ENCODE results near the gene KCNQ1OT1.

KCNQ1OT1 gene

DNA sequence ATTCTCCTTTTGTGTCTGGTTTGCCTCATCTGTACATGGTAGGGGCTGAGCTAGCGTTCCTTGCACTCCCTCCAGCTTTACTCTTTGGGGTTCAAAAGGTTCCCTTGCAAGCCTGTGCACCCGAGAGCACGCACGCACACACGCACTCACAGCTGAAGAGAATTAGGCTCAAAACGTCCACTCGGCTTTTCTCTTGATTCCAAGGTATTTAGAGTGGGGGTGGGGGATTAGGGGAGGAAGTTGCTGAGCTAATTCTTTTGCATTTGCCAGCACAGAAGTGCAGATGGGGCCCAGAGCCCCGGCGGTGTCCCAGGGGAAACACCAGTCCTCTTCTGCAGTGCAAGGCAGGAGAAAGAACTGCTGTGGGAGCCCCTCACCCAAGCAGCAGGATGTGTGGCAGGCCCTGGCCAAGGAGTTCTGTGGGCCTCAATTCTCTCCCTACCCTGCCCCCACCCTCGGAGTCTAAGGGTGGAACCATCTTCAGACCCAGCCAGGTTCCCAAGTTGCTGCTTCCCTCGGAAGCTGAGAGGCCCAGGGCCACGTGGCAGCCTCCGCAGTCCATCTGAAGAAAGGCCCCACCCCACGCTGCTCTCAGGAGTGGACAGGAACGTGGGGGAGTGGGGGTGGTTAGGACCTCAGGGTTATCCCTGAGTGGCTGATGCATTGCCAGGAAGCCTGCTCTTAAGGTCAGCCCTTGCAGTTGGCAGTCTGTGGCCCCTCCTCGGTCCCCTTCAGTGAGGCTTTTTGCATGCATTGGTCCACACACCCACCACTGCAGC, 3.8 kb upstream of the KCNQ1OT1 start:
- DNase-seq (ENCODE audit: low read depth in 3 of 3, low spot score in 1 of 3) = no peak

DNA sequence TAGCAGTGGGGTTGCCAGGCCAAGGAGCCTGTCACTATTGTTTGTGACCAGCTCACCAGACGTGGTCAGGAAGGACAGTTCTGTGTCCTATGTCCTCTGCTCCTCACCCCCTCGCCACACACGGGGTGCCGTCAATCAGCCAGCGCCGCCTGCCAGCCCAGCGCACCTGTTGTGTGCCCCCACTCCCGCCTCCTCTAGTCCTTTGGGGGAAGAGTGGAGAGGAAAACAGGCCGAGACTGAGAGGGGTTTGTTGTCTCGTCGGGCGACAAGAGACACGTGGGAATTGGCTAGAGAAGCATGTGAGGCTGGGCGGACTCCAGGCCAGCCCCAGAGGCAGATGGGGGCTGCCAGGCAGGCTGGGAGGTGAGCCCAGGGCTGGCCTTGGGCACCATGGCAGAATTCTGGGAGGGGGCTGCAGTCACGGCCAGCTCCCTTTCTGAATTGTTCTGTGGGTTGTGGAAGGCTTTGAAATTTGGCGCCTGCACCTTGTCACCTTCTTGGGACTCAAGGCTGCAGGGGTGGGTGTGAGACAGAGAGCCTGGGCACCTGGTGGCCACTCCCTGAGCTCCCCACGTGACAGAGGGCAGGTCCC, 3.1 kb upstream of the KCNQ1OT1 start:
- DNase-seq (ENCODE audit: low read depth in 3 of 3, low spot score in 1 of 3) = no peak

DNA sequence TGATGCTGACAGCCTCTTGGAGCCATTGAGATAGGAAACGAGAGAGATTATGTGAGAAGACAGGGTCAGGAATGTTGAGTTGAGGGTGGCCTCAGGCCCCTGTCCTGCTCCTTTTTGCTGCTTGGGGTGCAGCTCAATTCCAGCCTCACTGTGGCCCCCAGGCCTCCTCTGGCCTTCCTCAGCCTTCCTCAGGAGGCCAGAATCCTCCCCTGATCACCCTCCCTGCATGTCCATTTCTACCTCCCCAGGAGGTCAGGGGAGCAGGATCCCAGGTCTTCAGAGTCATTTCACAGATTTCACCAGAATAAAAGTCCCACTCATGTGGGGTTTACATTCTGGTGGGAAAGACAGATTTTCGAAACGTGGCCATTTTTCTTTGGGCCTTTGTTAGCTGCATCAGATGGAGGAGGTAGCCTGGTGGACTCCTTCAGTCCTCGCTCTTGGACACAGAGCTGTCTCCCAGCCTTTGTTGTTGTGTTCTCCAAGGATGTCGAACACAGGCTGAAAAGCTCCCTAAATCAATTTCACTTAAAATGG, 2.2 kb upstream of the KCNQ1OT1 start:
- no peak for DNase-seq (ENCODE audit: low read depth in 3 of 3, low spot score in 1 of 3)

GRCh38 chr11:2701230-2701629, 1.4 kb upstream of the KCNQ1OT1 start:
- no peak for DNase-seq (ENCODE audit: low read depth in 3 of 3, low spot score in 1 of 3)

- no peak for DNase-seq (ENCODE audit: low read depth in 3 of 3, low spot score in 1 of 3)
Observed at GRCh38 chr11:2700415-2701211, 819 bp upstream of the KCNQ1OT1 start.

- DNase-seq (ENCODE audit: low read depth in 3 of 3, low spot score in 1 of 3) = no peak
Observed at GRCh38 chr11:2699185-2699530, 636 bp downstream of the KCNQ1OT1 start.

- DNase-seq (ENCODE audit: low read depth in 3 of 3, low spot score in 1 of 3) = no peak
Observed at GRCh38 chr11:2698386-2699184, 1.2 kb downstream of the KCNQ1OT1 start.

DNA sequence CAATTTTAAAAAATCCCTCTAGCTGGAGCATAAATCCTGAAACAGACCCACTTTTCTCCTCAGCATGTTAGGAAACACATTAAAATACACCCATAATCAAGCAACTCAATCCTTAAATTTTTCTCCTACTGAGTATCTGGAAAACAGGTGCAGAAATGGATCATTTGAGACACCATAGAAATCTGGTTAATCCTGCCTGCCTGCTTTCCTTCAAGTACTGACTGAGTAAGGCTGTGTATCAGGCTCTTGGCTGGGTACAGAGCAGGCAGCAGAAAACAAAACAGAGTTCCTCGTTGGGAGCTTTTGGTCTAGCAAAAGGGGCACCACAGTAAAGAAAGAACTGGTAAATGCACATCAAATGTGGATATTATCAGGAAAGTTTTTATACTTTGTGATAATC, 1.9 kb downstream of the KCNQ1OT1 start:
- DNase-seq (ENCODE audit: low read depth in 3 of 3, low spot score in 1 of 3) = no peak

DNA sequence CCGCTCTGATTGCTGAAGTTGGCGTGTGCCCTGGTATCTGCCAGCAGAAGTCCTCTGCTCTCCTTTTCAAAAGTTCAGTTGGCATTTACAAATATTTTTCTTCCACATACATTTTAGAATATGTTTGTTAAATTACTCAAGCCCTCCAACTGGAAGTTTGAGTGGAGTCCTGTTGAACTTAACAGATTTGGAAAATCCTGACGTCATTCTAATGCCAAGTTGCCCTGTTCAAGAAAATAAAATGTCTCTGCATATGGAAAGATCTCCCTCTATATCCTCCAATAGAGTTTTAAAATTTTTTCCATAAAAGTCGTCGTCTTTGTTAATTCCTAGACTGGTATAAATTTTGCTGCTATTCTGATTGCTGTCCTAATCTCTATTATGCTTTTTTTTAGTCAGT, 3.3 kb downstream of the KCNQ1OT1 start:
- DNase-seq (ENCODE audit: low read depth in 3 of 3, low spot score in 1 of 3) = no peak

DNA sequence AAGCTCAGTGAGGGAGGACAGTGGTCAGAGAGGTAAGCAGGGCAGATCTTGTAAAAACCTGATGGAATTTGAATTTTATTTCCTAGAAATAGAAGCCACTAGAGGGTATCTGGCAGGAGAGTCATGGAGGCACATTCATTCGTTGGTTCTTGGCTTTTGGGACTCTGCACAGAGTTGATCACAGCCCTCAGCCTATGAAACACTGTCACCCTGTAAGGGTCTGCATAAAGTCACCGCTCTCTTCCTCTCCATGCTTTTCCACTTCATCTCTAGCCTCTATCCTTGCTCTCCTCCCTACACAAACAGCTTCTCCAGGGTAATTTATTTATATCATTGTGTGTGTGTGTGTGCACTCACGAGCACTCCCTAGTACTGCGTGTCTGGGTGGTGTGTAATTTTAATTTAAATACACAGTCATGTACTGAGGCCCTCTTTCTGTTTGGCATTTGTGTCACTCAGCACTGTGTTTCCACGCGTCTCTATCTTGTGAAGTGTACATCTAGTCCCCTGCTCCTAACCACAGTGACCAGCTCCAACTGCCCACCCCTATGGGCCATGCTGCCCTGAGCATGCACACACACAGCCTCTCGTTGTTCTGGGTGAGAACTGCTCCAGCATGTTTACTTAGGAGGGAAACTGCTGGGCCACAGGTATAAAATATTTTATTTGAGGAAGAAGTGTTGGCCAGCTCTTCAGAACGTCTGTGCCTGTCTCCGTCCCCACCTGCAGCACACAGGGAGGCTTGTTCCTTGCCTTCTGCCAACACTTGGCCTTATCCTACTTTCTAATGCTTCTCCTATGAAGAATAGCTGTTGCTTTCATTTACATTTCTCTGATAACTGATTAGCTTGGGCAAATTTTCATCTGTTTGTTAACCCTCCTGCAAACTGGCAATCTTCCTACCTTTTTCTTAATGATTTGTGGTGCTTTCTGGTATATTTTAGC, 4.5 kb downstream of the KCNQ1OT1 start:
- DNase-seq (ENCODE audit: low read depth in 3 of 3, low spot score in 1 of 3) = no peak

DNA sequence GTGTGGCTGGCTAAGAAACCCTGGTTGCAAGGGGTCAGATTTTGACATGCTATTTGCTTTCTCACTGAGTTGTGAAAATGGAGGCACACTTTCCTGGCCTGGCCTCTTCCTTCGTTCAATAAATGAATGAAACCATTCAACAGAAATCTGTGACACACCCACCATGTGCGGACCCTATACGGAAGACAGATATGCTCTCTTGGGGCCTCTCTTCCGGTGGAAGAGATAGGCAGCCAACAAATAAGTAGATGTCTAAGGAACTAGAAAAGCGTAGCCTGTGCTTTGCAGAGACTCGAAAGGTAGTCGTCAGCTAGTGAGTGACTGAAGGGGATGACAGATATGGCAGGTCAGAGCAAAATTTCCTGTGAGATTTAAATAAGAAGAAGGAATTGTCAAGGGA, 5.3 kb downstream of the KCNQ1OT1 start:
- DNase-seq (ENCODE audit: low read depth in 3 of 3, low spot score in 1 of 3) = no peak

GRCh38 chr11:2693271-2694261, 6.2 kb downstream of the KCNQ1OT1 start:
- no peak for DNase-seq (ENCODE audit: low read depth in 3 of 3, low spot score in 1 of 3)

DNA sequence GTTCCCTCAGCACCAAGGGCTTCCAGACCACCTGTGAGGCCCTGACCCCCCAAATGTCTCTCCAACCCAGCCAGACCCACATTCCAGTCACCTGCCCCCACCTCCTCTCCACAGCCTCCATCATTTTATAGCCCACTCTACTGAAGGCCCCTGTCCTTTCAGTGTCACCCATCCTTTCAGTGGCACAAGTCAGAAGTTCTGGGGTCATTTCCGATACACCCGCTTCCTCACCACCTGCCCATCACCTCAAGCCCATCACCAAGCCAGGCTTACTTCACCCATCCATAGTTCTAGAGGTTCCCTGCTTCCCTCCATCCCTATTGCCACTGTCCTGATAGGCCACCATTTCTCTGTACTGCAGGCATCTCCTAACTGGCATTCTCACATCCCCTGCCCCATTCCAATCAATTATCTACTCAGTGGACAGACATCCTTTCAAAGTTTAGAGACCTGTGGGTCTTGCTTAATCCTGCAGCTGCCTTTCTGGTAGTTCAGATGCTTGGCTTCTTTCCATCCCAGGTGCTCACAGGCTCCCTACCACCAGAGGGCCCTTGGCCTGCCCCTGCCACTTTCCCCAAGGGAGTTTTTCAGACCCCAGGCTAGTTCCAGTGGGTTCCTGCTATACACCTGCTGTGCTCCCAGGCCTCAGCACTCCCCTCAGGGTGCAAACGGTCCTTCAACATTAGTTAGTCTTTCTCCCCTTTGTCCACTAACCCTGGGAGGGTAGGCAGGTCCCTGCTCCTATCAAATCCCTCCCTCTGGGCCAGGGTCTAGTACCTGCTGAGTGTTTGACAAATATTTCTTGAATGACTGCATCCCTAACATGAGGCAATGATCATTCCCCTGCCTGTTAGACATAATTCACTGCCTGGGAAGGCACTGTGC, 7.6 kb downstream of the KCNQ1OT1 start:
- no peak for DNase-seq (ENCODE audit: low read depth in 3 of 3, low spot score in 1 of 3)

DNA sequence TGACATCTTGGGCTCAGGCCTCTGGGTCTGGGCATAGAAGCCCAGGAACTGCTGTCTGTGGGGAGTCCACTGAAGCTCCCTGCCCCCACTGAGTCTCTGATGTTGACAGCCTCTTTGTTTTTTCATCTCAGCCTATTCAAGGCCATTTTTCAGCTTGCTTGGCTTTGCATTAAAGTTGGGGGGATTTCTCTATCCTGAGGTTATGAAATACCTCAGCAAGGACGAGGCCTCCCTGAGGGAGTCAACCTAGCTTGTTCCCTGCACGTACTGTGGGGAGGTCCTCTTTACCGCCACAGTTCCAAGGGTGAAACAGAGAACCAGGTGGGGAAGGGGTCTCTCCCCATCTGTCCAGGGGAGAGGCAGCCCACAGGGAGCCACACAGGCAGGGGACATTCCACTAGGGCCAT, 8.4 kb downstream of the KCNQ1OT1 start:
- no peak for DNase-seq (ENCODE audit: low read depth in 3 of 3, low spot score in 1 of 3)

- no peak for DNase-seq (ENCODE audit: low read depth in 3 of 3, low spot score in 1 of 3)
Observed at GRCh38 chr11:2690596-2691354, 9.0 kb downstream of the KCNQ1OT1 start.

DNA sequence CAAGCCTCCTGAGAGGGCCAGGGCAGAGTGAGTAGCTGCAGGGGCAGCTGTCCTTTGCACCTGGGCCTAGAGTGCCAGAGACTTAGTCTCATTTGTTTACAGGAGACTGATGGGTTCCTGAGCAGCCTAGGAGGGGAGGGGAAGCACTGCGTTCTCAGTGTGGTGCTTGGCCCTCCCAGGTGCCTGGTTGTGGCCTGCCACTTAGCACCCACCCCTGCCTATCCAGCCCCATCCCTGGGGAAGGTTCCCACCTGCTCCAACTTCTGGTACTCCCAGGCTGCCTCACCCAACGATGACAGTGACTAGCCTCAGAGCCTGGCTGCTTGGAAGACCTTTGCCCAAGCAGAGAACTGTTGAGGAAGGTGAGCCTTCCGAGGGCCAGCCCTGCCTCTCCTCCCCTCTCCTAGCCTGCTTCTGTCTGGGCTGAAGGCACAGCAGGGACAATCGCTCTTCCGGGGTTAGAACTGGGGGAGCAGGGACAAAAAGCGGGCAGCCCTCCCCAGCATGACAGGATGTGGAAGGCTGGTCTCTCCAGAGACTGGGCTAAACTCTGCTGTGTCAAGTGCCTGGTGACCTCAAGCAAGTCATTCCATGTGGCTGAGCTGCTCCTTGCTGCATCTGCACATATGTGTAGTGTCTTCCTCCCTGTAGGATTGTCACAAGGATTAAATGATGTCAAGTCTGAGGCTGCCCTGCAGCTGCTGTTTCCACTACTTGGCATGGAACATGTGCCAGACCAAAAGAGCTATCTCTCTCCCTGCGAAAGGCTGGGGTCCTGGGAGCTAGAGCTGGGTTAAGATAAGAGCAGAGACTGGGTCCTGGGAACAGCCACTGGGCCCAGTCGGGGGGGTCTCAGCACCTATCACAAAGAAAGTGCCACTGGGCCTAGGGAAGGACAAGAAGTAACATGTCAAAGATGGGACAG, 9.9 kb downstream of the KCNQ1OT1 start:
- DNase-seq (ENCODE audit: low read depth in 3 of 3, low spot score in 1 of 3) = no peak

All from stimulated activated CD4-positive, alpha-beta T cell treated with anti-CD3 and anti-CD28 coated beads, TNF-alpha, amount 100 ng/mL, for 1 hour (primary cell).